HG03135 (cell line): Measurements from ENCODE around the gene CHKB.

Experiments used
- ATAC-seq: cut with Tn5 transposase; IDR thresholded peaks from one replicate; pipeline ENCODE4 v1.9.1; 2021; ENCODE audit warnings: mild to moderate bottlenecking, moderate library complexity; ENCODE audit not compliant: unreplicated experiment

CHKB gene

GRCh38 chr22:50532824-50533796 is 49.5 kb downstream of the CHKB start:
- no peak for ATAC-seq

DNA sequence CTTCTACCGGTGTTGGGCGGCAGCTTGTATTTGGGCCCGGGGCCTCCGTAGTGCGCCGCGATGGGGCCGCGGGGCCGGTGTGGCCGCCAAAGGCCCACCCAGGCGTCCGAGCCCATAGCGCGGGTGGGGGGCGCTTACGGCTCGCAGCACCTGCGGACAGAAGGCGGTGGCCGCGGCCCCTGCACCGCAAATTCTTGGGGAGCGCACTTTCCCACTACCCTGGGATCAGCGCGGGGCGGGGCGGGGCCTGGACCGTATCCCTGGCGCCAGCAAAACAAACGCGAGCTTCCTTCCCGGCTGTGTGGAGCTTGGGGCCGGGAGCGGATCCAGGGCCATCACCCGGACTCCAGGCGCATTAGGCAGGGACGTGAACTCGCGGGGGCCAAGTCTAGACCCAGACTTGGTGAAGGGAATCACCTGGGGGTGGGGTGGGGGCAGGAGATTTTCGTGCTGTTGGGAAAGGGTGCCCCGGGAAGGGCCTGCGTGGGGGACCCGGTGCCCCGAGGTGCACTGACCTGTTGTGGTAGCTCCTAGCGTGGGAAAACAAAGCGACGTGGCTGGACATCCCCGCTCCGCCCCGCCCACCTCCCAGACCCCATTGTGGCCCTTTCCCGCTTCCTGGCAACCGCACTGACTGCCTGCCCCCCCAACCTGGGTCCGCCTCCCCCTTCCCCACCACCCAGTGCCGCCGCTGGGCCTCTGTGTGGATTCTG is 50.5 kb downstream of the CHKB start:
- no peak for ATAC-seq

GRCh38 chr22:50531546-50531961 is 51.1 kb downstream of the CHKB start:
- ATAC-seq = no peak

DNA sequence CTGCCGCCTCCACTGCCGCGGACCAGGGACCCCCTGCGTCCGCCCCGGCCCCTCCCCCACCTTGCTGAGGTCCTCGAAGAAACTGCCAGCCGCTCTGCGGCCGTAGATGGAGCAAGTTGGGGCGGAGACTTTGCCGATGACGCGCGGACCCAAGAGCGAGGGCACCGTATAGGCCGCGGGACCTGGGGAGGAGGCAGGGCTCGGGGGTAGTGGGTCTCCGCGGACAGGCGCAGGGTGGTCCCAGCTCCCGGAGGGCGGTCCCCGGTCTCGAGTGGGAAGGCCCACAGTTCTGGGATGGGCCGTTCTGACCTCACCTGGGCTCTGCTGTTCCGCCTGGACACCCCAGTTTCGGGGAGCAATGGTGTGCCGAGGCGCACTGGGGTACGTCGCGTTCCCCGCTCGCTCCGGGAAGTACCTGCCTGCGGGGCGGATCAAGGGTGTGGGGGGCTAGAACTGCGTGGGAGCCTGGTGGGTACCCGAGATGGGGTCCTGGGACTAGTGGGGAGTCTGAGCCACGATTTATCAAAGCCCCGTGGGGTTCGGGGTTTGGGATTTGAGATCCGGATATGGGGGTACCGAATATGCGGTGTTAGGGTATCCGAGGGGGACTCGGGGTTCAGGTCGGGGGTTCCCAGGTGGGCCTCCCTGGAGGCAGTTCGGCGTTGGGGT is 51.6 kb downstream of the CHKB start:
- ATAC-seq = peak; percentile 27

GRCh38 chr22:50530580-50530876 is 52.1 kb downstream of the CHKB start:
- no peak for ATAC-seq

DNA sequence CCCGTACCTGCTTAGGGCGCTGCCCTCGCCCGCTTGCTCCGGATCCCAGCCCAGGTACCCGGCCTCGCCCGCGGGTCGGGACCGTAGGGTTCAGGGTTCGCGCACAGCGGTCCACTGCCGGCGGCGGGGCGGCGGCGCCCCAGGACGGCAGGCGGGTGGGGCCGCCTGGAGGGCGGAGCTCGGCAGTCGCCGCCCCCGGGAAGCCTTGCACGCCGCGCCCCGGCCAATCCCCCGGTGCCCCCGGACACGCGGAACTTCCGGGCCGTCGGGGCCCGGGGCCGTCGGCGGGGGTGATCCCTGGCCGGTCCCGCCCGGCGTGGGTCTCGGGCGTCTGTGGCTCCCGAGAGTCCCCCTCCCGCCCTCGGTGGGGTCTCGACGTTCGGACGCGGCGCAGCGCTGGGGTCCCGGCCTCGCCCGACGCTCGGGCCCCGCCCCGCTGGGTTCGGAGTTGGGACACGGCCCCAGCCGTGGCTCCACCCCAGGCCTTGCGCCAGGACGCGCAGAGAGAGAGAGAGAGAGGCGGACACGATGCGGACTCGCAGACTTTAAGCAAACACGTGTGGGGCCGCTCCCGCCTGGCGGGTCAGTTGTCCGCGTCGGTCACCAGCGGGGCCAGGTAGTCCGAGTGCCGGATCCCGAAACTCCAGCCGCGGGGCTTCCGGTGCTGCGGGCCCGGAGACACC is 52.6 kb downstream of the CHKB start, which contains the start of gene TYMP:
TSS of gene TYMP (minus strand) at position 116 of the 683 bp plus-strand sequence. CDS start 303 bp downstream, outside the sequence.
- ATAC-seq = no peak

GRCh38 chr22:50529416-50529896 is 53.2 kb downstream of the CHKB start:
- no peak for ATAC-seq
